A673 (cell line): ENCODE measurements around the gene BCKDK. TPM values are rescaled to one million over a fixed set of nuclear protein-coding genes. Genes with fewer than 3 reads are reported as not detected.
A peak's percentile ranks its signal among the peaks of the same experiment; 100 is the strongest.

Experiments used
- BruUV-seq: library from RNA; stranded (reverse); fragments of 400-500 nt; replicated peaks from 2 replicates; lab custom pipeline; 2021; lab: Mats Ljungman, UMichigan
- CTCF ChIA-PET: fragments of 300-600 bp; sonication (Branson Sonifier 250); formaldehyde crosslinking; loops from one replicate; lab custom pipeline; 2022; ENCODE audit warnings: antibody characterized with exemption; lab: Charles Lee
- POLR2A ChIA-PET: fragments of 300-600 bp; sonication (Branson Sonifier 250); formaldehyde crosslinking; loops from one replicate; lab custom pipeline; 2022; ENCODE audit warnings: antibody characterized with exemption; ENCODE audit not compliant: low non-redundant PET; lab: Charles Lee
- DNase-seq: peaks from one replicate; pipeline ENCODE4 v3.0.0-alpha.2; 2015; ENCODE audit warnings: low spot score
- H3K27ac ChIP-seq: fragments of 200-600 bp; sonication (generic); 2 replicates; pipeline ENCODE4 v1.5.1; 2016; ENCODE audit warnings: mixed run types, low read depth, mild to moderate bottlenecking, mixed read lengths, antibody characterized with exemption, low read length; ENCODE audit not compliant: poor library complexity, severe bottlenecking
- H3K27me3 ChIP-seq: fragments of 200-600 bp; sonication (generic); replicated peaks from 2 replicates; pipeline ENCODE4 v1.6.1; 2017; ENCODE audit warnings: mixed run types, low read depth, mild to moderate bottlenecking, mixed read lengths, antibody characterized with exemption, low read length; ENCODE audit not compliant: insufficient read depth, poor library complexity
- H3K36me3 ChIP-seq: fragments of 200-600 bp; sonication (generic); 2 replicates; pipeline ENCODE4 v1.6.1; 2016; ENCODE audit warnings: mixed run types, mild to moderate bottlenecking, mixed read lengths, antibody characterized with exemption, low read length; ENCODE audit not compliant: insufficient read depth, poor library complexity, severe bottlenecking
- H3K4me1 ChIP-seq: fragments of 200-600 bp; sonication (generic); 2 replicates; pipeline ENCODE4 v1.6.1; 2017; ENCODE audit warnings: mixed run types, mild to moderate bottlenecking, mixed read lengths, antibody characterized with exemption, low read length; ENCODE audit not compliant: insufficient read depth, poor library complexity, severe bottlenecking
- H3K4me3 ChIP-seq: fragments of 200-600 bp; sonication (generic); 2 replicates; pipeline ENCODE4 v1.5.1; 2016; ENCODE audit warnings: low read depth, mixed run types, mild to moderate bottlenecking, mixed read lengths, low read length; ENCODE audit not compliant: poor library complexity, severe bottlenecking
- H3K9me3 ChIP-seq: fragments of 200-600 bp; sonication (generic); 2 replicates; pipeline ENCODE4 v1.6.1; 2016; ENCODE audit warnings: mixed run types, low read depth, mild to moderate bottlenecking, mixed read lengths, antibody characterized with exemption, low read length; ENCODE audit not compliant: poor library complexity, severe bottlenecking
- EZH2 ChIP-seq: fragments of 200-600 bp; sonication (generic); IDR thresholded peaks from 2 replicates; pipeline ENCODE4 v1.6.1; 2017; ENCODE audit warnings: borderline replicate concordance, low read depth, mild to moderate bottlenecking, mixed read lengths, antibody characterized with exemption, low read length; ENCODE audit not compliant: poor library complexity, severe bottlenecking
- intact Hi-C: fragments of 100-400 bp; cut with micrococcal nuclease; formaldehyde crosslinking; loops from one replicate; pipeline ENCODE4 v1.10.0; 2022; ENCODE audit not compliant: unreplicated experiment
- total RNA-seq: library from RNA; stranded (reverse); gene quantifications from 2 replicates; pipeline ENCODE4 v1.2.3, GENCODE V29; 2021
- TF ChIP-seq, protein P1 (sequence below): fragments of 300-800, 200-600 bp; sonication (generic); conservative IDR thresholded peaks from 2 replicates; pipeline ENCODE4 v1.5.1; 2017; ENCODE audit warnings: low read depth, mild to moderate bottlenecking, antibody characterized with exemption, low read length, moderate library complexity, mixed read lengths

BCKDK gene
- total RNA-seq, 1 experiment from 2014 or later: 36.6 TPM

DNA sequence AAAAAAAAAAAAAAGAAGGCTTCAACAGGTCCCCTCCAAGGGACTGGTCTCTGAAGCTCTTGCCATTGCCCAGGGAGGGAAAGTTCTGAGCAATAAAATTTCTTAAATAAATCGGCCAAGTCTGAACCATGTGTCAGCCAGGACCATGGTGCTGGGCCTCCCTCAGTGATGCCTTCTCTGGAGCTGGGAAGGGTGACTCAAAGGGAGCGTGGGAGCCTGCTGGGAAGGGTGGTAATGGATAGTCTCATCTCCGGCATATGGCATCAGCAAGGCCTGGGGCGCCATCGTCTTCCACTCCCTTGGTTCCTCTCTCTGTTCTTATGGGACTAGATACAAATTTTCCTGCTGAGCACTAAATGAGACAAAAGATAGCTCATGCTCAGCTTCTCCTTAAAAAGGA is 15.9 kb upstream of the BCKDK start:
- no peak for DNase-seq
- ChIA-PET POLR2A (interaction anchor here (0.6 kb wide), 1 partner anchor 108 kb away, joined by 3 read pairs; no protein-coding TSS in a partner anchor), CTCF (no interaction called here)
- TF ChIP-seq, protein P1, sequence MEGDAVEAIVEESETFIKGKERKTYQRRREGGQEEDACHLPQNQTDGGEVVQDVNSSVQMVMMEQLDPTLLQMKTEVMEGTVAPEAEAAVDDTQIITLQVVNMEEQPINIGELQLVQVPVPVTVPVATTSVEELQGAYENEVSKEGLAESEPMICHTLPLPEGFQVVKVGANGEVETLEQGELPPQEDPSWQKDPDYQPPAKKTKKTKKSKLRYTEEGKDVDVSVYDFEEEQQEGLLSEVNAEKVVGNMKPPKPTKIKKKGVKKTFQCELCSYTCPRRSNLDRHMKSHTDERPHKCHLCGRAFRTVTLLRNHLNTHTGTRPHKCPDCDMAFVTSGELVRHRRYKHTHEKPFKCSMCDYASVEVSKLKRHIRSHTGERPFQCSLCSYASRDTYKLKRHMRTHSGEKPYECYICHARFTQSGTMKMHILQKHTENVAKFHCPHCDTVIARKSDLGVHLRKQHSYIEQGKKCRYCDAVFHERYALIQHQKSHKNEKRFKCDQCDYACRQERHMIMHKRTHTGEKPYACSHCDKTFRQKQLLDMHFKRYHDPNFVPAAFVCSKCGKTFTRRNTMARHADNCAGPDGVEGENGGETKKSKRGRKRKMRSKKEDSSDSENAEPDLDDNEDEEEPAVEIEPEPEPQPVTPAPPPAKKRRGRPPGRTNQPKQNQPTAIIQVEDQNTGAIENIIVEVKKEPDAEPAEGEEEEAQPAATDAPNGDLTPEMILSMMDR: no peak
- TF ChIP-seq EZH2: no peak
- H3K27me3 ChIP-seq: no peaks in the 10 kb centered on the region
- no peak overlapping the region for H3K27ac ChIP-seq
- BruUV-seq: no TSS peak
- H3K36me3 ChIP-seq: peaks cover 4% of the 10 kb centered on the region
- intact Hi-C loops: loop anchor here (10.0 kb wide), 1 partner anchor 138 kb away; the partner anchor contains the start of gene SETD1A
- no peaks in the 10 kb centered on the region for H3K9me3 ChIP-seq
- peaks cover 3% of the 10 kb centered on the region for H3K4me1 ChIP-seq
- no peak overlapping the region for H3K4me3 ChIP-seq

DNA sequence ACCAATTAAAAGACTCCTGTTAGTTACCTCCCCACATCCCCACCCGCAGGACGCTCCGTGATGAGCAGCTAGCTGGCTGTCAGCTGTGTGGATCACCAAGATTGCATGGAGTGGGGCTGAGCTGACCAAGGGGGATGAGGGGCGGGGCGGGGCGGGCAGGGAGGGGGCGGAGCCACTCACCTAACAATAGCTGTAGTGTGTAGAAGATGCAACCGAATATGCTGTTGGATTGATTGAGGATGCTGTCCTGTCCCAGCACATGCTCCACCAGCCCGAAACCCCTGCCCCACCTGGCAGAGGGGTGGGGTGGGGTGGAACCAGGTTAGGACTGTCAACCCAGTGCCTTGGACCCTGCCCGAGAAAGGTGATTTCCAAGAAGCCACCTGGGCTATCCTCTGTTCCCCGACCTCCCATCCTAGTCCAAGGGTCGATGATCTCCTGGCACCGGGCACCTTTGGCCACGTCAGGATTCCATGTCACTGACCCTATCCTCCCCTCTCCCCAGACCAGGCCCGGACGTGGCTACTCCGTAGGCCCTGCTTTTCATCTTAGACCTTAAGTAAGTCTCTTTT is 15.0 kb upstream of the BCKDK start:
- Histone ChIP-seq H3K36me3 (peaks cover 4% of the 10 kb centered on the region), H3K4me1 (peaks cover 3% of the 10 kb centered on the region), H3K27ac (no peak overlapping the region), H3K9me3 (no peaks in the 10 kb centered on the region), H3K4me3 (peak overlapping the region; percentile 73), H3K27me3 (no peaks in the 10 kb centered on the region)
- ChIA-PET CTCF (no interaction called here), POLR2A (interaction anchor here (0.6 kb wide), 1 partner anchor 27 kb away, joined by 5 read pairs; no protein-coding TSS in a partner anchor)
- intact Hi-C loops: loop anchor here (10.0 kb wide), 1 partner anchor 138 kb away; the partner anchor contains the start of gene SETD1A
- peak; percentile 49 for DNase-seq
- no peak for TF ChIP-seq EZH2
- TF ChIP-seq, protein P1: no peak
- BruUV-seq: no TSS peak

DNA sequence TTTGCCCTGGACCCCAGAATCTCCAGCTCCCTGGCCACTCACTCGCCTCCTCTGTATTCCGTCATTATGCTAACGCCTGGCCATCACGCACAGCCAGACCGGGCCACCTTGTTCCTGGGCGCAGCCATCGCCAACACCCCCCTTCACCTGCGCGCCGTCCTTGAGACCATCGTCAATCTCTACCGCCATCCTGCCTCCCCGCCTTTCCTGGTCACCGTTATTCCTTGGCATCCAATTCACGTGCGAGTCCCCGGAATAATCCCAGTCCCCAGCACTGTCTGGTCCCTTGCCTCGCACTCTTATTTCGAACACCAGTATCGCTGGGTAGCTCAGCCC is 14.1 kb upstream of the BCKDK start:
- peak overlapping the region; percentile 73 for H3K4me3 ChIP-seq
- H3K27ac ChIP-seq: peak overlapping the region; percentile 79
- POLR2A ChIA-PET: no interaction called here
- CTCF ChIA-PET: no interaction called here
- peaks cover 3% of the 10 kb centered on the region for H3K4me1 ChIP-seq
- no peaks in the 10 kb centered on the region for H3K9me3 ChIP-seq
- no peaks in the 10 kb centered on the region for H3K27me3 ChIP-seq
- BruUV-seq: TSS peak; percentile 46
- H3K36me3 ChIP-seq: peaks cover 4% of the 10 kb centered on the region
- TF ChIP-seq EZH2: no peak
- TF ChIP-seq, protein P1: no peak
- DNase-seq: no peak
- intact Hi-C loops: loop anchor here (1.0 to 10.0 kb wide), 2 partner anchors 20 to 139 kb away; partner anchors contain the start of genes SETD1A, ZNF646 and ZNF668
